Lower lobe of right lung (tissue), 2 donors: ENCODE measurements around the gene PLXNB3. TPM values are rescaled to one million over a fixed set of nuclear protein-coding genes. Genes with fewer than 3 reads are reported as not detected.

Experiments used
- ATAC-seq, 2 donors: fragments of 200-7000 bp; cut with Tn5 transposase; one replicate each; pipeline ENCODE4 v1.9.1; 2020 to 2022; ENCODE audit warnings: mild to moderate bottlenecking in 2 of 2, moderate library complexity in 2 of 2
- DNase-seq: peaks from one replicate; pipeline ENCODE4 v3.0.0-alpha.2; 2020
- H3K27ac ChIP-seq: fragments of 200-600 bp; one replicate; pipeline ENCODE4 v1.8.0; 2022
- H3K27me3 ChIP-seq: fragments of 200-600 bp; one replicate; pipeline ENCODE4 v1.8.0; 2022; ENCODE audit warnings: low read depth
- H3K36me3 ChIP-seq: fragments of 200-600 bp; one replicate; pipeline ENCODE4 v1.8.0; 2022; ENCODE audit warnings: mild to moderate bottlenecking
- H3K4me1 ChIP-seq: fragments of 200-600 bp; one replicate; pipeline ENCODE4 v1.8.0; 2022
- H3K4me3 ChIP-seq: fragments of 200-600 bp; one replicate; pipeline ENCODE4 v1.8.0; 2022; ENCODE audit warnings: mild to moderate bottlenecking
- H3K9me3 ChIP-seq: fragments of 200-600 bp; one replicate; pipeline ENCODE4 v1.8.0; 2022
- intact Hi-C: fragments of 100-400 bp; cut with DNase I; formaldehyde crosslinking; loops from one replicate; pipeline ENCODE4 v1.11.0; 2022
- total RNA-seq: library from RNA; stranded (reverse); fragmentation: NEBNext Ultra II Directional; extraction: Animal tissue kit (Norgen Biotek cat#: 25700); gene quantifications from one replicate; pipeline ENCODE4 v1.2.1, GENCODE V29; 2021
- TF ChIP-seq, protein P1 (sequence below): fragments of 200-600 bp; IDR thresholded peaks from one replicate; pipeline ENCODE4 v1.8.0; 2022; ENCODE audit warnings: antibody characterized with exemption, mild to moderate bottlenecking
- donor health status: DM: no; HTN: yes; CAD: no; lungs with severe emphysema.

PLXNB3 gene
- total RNA-seq, 1 donor from 2014 or later: 4.6 TPM

DNA sequence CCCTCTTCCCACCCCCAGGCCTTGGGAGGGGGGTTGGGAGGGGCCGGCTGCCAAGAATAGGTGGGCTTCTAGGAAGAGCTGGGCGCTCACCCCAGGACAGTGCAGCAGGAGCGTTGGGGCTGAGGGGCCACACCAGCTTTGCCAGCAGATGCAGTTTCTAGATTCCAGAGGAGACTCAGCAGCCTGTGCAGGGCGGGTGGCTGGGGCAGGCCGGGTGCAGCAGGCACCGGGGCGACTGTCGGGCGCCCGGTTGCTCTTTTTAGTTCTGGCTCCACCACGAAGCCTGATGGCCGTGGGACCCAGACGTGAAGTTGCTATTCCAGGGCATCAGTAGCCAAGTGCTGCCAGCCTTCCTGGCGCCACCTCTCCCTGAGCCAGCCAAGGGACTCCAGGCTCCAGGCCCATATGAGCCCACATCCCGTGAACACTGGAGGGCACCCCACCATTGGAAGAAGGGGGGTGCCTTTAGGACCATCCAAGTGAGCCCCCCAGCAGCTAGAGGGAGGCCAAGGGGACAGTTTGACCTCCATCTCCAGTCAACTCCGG, 36.2 kb downstream of the PLXNB3 start:
- ATAC-seq: no peak
- peaks cover 18% of the 10 kb centered on the region for H3K36me3 ChIP-seq
- H3K4me3 ChIP-seq: no peak overlapping the region
- intact Hi-C loops: no loop called here
- no peak overlapping the region for H3K27ac ChIP-seq
- H3K27me3 ChIP-seq: no peaks in the 10 kb centered on the region
- DNase-seq: no peak
- TF ChIP-seq, protein P1, sequence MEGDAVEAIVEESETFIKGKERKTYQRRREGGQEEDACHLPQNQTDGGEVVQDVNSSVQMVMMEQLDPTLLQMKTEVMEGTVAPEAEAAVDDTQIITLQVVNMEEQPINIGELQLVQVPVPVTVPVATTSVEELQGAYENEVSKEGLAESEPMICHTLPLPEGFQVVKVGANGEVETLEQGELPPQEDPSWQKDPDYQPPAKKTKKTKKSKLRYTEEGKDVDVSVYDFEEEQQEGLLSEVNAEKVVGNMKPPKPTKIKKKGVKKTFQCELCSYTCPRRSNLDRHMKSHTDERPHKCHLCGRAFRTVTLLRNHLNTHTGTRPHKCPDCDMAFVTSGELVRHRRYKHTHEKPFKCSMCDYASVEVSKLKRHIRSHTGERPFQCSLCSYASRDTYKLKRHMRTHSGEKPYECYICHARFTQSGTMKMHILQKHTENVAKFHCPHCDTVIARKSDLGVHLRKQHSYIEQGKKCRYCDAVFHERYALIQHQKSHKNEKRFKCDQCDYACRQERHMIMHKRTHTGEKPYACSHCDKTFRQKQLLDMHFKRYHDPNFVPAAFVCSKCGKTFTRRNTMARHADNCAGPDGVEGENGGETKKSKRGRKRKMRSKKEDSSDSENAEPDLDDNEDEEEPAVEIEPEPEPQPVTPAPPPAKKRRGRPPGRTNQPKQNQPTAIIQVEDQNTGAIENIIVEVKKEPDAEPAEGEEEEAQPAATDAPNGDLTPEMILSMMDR: no peak
- peaks cover 6% of the 10 kb centered on the region for H3K4me1 ChIP-seq
- H3K9me3 ChIP-seq: no peaks in the 10 kb centered on the region

DNA sequence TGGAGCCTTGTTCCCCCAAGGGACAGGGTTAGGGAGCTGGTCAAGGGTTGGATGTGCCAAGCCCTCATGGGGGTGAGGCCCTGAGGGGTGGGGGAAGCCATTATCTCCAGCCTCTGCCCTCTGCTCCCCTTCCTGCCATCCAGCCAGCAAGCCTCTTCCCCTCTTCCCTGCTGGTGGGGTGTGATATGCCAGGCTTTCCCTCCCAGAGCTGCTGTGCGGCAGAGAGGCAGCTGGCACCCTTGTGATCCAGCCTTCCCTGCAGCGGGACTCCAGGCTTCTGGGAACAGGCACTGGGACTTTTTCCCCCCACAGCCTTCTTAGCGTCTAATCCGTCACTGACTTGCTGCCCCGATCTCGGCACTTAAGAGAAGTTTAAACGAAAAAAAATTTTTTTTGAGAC, 36.7 kb downstream of the PLXNB3 start:
- Histone ChIP-seq H3K27me3 (no peaks in the 10 kb centered on the region), H3K27ac (no peak overlapping the region), H3K4me3 (no peak overlapping the region), H3K9me3 (no peaks in the 10 kb centered on the region), H3K4me1 (peaks cover 1% of the 10 kb centered on the region), H3K36me3 (peaks cover 18% of the 10 kb centered on the region)
- TF ChIP-seq, protein P1: no peak
- DNase-seq (no peak), ATAC-seq (no peak)
- intact Hi-C loops: no loop called here

DNA sequence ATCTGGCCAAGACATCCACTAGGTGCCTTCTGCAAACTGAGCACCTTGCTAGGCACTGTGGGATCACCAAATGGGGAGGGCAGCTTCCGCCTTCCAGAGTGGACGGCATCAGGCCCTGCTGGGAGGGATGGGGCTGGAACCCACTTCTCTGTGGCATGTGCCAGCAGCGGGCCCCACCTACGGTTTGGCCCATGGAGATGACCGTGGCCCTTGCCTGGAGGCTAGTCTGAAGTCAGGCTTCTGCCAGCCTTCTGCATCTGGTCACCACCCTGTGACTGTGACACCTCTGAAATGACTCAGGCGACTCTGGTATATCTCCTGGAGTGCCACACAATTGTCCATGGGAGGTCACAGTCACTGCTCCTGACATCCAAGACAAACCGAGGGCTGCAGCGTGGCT, 37.6 kb downstream of the PLXNB3 start:
- Histone ChIP-seq H3K4me1 (no peaks in the 10 kb centered on the region), H3K27me3 (no peaks in the 10 kb centered on the region), H3K36me3 (peaks cover 18% of the 10 kb centered on the region), H3K9me3 (no peaks in the 10 kb centered on the region), H3K4me3 (no peak overlapping the region), H3K27ac (no peak overlapping the region)
- intact Hi-C loops: no loop called here
- TF ChIP-seq, protein P1: no peak
- ATAC-seq (no peak), DNase-seq (no peak)

DNA sequence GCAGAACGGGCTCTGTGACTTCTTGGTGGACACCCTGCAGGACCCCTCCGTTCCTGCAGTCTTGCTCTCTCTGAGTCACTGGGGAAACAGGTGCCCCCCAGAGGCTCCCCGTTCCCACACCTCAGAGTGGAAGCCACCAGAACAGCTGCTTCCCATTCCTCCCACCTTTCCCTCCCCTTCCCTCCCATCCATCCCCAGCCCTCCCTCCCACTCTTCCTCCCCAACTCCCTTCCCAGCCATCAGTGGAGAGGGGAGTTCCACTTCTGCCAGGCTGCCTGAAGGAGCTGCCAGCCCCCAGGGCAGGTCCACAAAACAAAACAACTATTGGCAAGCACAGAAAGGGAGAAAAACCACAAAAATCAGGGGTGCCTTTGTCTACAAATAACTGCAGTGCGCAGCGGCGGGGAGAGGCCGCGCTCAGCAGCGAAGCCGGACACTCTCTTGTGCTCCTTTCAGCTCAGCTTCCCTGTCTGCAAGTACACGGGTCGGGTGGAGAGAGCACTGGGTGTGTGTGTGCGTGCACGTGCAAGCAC, 38.5 kb downstream of the PLXNB3 start:
- ATAC-seq (no peak), DNase-seq (no peak)
- intact Hi-C loops: no loop called here
- H3K4me1 ChIP-seq: no peaks in the 10 kb centered on the region
- H3K27me3 ChIP-seq: no peaks in the 10 kb centered on the region
- no peak overlapping the region for H3K27ac ChIP-seq
- no peaks in the 10 kb centered on the region for H3K9me3 ChIP-seq
- no peak overlapping the region for H3K4me3 ChIP-seq
- TF ChIP-seq, protein P1: no peak
- H3K36me3 ChIP-seq: peaks cover 11% of the 10 kb centered on the region

DNA sequence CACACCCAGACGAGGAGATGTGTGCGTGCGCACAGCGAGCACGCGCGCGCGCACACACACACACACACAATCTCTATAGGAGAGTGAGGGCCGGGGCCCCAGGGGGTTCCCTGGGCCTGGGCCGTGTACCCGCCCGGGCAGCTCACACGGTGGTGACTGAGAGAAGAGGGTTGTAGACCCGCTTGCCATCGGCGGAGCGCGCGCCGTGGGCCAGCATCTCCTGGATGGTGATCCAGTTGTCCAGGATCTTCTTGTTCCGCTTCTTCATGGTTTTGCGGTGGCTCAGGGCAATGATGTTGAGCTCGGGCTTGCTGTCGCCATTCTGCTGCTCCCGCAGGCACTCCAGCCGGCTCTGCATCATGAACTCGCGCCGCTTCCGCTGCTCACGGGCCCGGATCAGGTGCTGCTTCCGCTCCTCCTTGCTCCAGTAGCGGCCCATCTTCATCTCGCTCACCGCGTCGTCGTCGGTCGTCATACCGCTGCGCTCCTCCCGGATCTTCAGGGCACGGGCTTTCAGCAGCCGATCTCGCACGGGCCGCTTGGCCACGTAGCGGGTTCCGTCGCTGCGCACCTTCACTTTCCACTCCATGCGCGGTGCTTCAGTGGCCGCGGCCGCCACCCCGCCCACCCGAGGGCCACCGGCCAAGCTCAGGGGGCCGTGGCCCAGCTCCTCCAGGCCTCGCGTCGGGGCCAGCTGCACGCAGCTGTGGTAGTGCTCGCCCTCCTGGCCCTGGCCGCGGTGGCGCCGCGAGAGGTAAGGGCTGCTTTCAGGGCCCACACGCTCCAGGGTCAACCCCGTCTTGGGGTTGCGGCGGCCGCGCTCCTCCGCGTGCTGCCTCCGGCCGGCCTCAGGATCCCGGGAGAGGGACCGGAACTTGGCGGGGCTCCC, 39.4 kb downstream of the PLXNB3 start:
- TF ChIP-seq, protein P1: no peak
- no peak overlapping the region for H3K4me3 ChIP-seq
- no peak overlapping the region for H3K27ac ChIP-seq
- ATAC-seq (no peak), DNase-seq (no peak)
- H3K9me3 ChIP-seq: no peaks in the 10 kb centered on the region
- intact Hi-C loops: no loop called here
- no peaks in the 10 kb centered on the region for H3K27me3 ChIP-seq
- peaks cover 2% of the 10 kb centered on the region for H3K36me3 ChIP-seq
- no peaks in the 10 kb centered on the region for H3K4me1 ChIP-seq
